ENCODE measurements around the gene KLHDC7B.

Gene KLHDC7B

DNA sequence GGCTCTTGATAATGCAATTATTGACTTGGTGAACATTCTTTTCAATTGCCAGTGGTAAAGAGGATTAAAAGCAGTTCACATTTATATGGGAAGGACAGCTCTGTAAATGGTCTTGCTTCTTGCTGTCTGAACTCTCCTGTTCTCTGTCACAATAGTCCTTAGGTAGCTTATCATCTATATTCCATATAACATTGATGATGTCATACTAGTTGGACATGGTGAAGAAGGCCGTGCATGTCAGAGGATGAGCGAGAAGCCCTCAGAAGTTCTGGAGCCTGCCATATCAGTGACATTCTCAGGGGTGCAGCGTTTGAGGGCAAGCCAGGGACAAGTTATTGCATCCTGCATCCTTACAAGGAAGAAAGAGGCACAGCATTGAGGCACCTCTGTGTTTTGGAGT, 39.5 kb downstream of the KLHDC7B start:
- FAIRE-seq = peak; percentile 5
- DNase-seq (ENCODE audit: low spot score) = no peak

GRCh38 chr22:50585781-50586180, 40.1 kb downstream of the KLHDC7B start:
- FAIRE-seq (no peak), DNase-seq (ENCODE audit: low spot score) (no peak)

DNA sequence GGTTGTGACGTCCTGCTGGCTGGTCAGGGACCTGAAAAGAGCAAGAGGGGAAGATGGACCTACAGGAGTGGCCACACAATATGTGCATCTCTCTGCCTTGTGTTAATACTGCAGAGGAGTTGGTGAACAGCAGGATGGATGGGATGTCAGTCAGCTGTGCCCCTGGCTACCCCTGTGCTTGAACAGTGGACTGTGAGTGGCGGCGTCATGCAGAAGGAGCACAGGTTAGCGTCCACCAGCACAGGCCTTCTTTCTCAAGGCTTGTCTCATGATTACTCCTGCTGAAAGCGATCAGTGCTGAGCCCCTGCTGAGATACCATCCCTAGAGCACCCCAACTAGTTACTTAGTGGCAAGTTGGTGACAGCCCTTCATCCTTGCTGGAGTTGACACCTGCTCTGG, 40.7 kb downstream of the KLHDC7B start:
- no peak for DNase-seq (ENCODE audit: low spot score)
- no peak for FAIRE-seq

- FAIRE-seq = no peak
- no peak for DNase-seq (ENCODE audit: low spot score)
These were observed 41.7 kb downstream of the KLHDC7B start for GRCh38 chr22:50587407-50587806.

DNA sequence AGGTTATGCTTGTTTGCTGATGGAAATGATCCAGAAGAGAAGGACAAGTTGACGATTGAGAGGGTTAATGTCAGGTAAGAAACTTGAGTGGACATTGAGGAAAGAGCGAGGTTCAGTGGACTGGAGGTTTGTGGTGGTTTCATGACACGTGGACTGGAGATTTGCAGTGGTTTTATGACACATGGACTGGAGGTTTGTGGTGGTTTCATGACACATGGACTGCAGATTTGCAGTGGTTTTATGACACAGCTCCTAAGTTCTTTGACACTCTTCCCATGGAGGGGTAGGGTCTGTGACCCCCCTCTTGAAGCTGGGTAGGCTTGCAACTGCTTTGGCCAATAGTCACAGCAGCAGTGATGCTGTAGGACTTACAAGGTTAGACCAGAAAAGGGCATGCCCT, 49.5 kb downstream of the KLHDC7B start:
- no peak for FAIRE-seq
- no peak for DNase-seq (ENCODE audit: low spot score)

DNA sequence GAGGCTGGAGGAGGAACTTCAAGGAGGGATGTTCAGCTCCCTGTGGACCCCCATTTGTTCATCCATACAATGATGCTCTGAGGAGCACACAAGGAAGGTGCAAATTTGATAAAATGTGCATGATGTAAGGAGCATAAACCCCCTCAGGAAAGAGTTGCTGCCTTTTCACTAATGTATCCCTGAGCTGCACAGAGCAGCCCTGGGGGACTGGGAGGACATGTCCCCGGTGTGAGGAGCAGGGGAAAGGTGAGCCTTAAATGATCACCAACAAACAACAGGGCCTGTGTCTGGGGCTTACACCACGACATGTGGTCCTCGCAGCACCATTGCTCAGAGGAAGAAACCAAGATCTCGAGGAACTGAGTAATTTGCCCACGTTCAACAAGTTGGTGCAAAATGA, 51.4 kb downstream of the KLHDC7B start:
- FAIRE-seq = no peak
- DNase-seq (ENCODE audit: low spot score) = no peak

- peak; percentile 88 for DNase-seq (ENCODE audit: low spot score)
- no peak for FAIRE-seq
These were observed 54.2 kb downstream of the KLHDC7B start for GRCh38 chr22:50599816-50600455.

GRCh38 chr22:50600538-50600937, 54.8 kb downstream of the KLHDC7B start, which contains the start of gene MAPK8IP2:
TSS of gene MAPK8IP2 (plus strand) at chr22:50600793. CDS start at chr22:50600819, 26 bp downstream.
- no peak for DNase-seq (ENCODE audit: low spot score)
- FAIRE-seq = no peak

All from urothelium cell line (cell line).